HepG2 (cell line): ENCODE results near the gene TLE1. TPM values are rescaled to one million over a fixed set of nuclear protein-coding genes. Genes with fewer than 3 reads are reported as not detected.

Source experiments
- ATF7 ChIP-seq, 2 experiments: fragments of 450-650 bp in 1 of 2; sonication (generic) in 1 of 2; formaldehyde crosslinking in 1 of 2; IDR thresholded peaks; 2 replicates each; pipeline versions ENCODE4 v1.4.0 to v1.6.1; 2016 to 2020; ENCODE audit warnings: antibody characterized with exemption in 1 of 2, mild to moderate bottlenecking in 1 of 2, missing genetic modification reagents in 1 of 2
- BRCA1 ChIP-seq: sonication (generic); formaldehyde crosslinking; IDR thresholded peaks from 2 replicates; pipeline ENCODE4 v1.4.0; 2020; ENCODE audit warnings: missing genetic modification reagents
- FOXK1 ChIP-seq: sonication (generic); formaldehyde crosslinking; IDR thresholded peaks from 2 replicates; pipeline ENCODE4 v1.4.0; 2020; ENCODE audit warnings: low read depth, missing genetic modification reagents, borderline replicate concordance
- HNRNPLL ChIP-seq: fragments of 200-400 bp; formaldehyde crosslinking; IDR thresholded peaks from 2 replicates; pipeline ENCODE4 v1.6.1; 2017; ENCODE audit warnings: mild to moderate bottlenecking, low read depth, low read length; ENCODE audit not compliant: poor library complexity, severe bottlenecking
- JARID2 ChIP-seq: sonication (generic); formaldehyde crosslinking; IDR thresholded peaks from 2 replicates; pipeline ENCODE4 v1.8.1; 2023; ENCODE audit warnings: missing genetic modification reagents, inconsistent platforms; ENCODE audit not compliant: insufficient replicate concordance
- MAZ ChIP-seq, 2 experiments: sonication (generic) in 1 of 2; formaldehyde crosslinking in 1 of 2; IDR thresholded peaks; 2 replicates each; pipeline versions ENCODE4 v1.5.0 to v1.6.1; 2012 to 2020; ENCODE audit warnings: low read depth in 2 of 2, mild to moderate bottlenecking in 2 of 2, borderline replicate concordance in 1 of 2, improper control_type of control experiment in 1 of 2, low read length in 1 of 2, missing genetic modification reagents in 1 of 2, moderate library complexity in 1 of 2
- MBNL3 ChIP-seq: fragments of 250-450 bp; sonication (Bioruptor Pico); conservative IDR thresholded peaks from 2 replicates; pipeline ENCODE4 v1.8.0; 2022; ENCODE audit warnings: mild to moderate bottlenecking, inconsistent platforms
- MEF2D ChIP-seq: sonication (generic); formaldehyde crosslinking; IDR thresholded peaks from 2 replicates; pipeline ENCODE4 v1.5.1; 2020; ENCODE audit warnings: mild to moderate bottlenecking, missing genetic modification reagents
- MEIS2 ChIP-seq: sonication (generic); formaldehyde crosslinking; IDR thresholded peaks from 2 replicates; pipeline ENCODE4 v1.9.0; 2021; ENCODE audit warnings: mild to moderate bottlenecking, missing genetic modification reagents
- NAIF1 ChIP-seq: sonication (generic); formaldehyde crosslinking; IDR thresholded peaks from 2 replicates; pipeline ENCODE4 v1.5.0; 2020; ENCODE audit warnings: mild to moderate bottlenecking, missing genetic modification reagents, borderline replicate concordance
- NFKB2 ChIP-seq: sonication (generic); formaldehyde crosslinking; IDR thresholded peaks from 2 replicates; pipeline ENCODE4 v1.4.0; 2020; ENCODE audit warnings: missing genetic modification reagents, borderline replicate concordance
- RXRB ChIP-seq: IDR thresholded peaks from 2 replicates; pipeline ENCODE4 v1.6.1; 2016; ENCODE audit warnings: borderline replicate concordance, missing genetic modification reagents, missing compliant biosample characterization
- TCF12 ChIP-seq, 2 experiments: fragments of 450-650 bp in 1 of 2; sonication (generic) in 1 of 2; formaldehyde crosslinking in 1 of 2; IDR thresholded peaks; 2 replicates each; pipeline versions ENCODE4 v1.6.1 to v1.8.0; 2017 to 2022; ENCODE audit warnings: antibody characterized with exemption in 1 of 2, mild to moderate bottlenecking in 1 of 2, missing genetic modification reagents in 1 of 2, moderate library complexity in 1 of 2
- ZGPAT ChIP-seq: IDR thresholded peaks from 2 replicates; pipeline ENCODE4 v1.6.1; 2016; ENCODE audit warnings: mild to moderate bottlenecking
- ZNF24 ChIP-seq: fragments of 450-650 bp; IDR thresholded peaks from 2 replicates; pipeline ENCODE4 v1.6.1; 2017; ENCODE audit warnings: antibody characterized with exemption, mild to moderate bottlenecking
- ZNF383 ChIP-seq: sonication (generic); formaldehyde crosslinking; IDR thresholded peaks from 2 replicates; pipeline ENCODE4 v1.4.0; 2020; ENCODE audit warnings: missing genetic modification reagents, mild to moderate bottlenecking, borderline replicate concordance
- ZNF543 ChIP-seq: sonication (generic); formaldehyde crosslinking; IDR thresholded peaks from 2 replicates; pipeline ENCODE4 v1.4.0; 2020; ENCODE audit warnings: mild to moderate bottlenecking, missing genetic modification reagents
- ZNF552 ChIP-seq: sonication (generic); formaldehyde crosslinking; IDR thresholded peaks from 2 replicates; pipeline ENCODE4 v1.9.0; 2022; ENCODE audit warnings: missing genetic modification reagents, mild to moderate bottlenecking, borderline replicate concordance
- ZNF710 ChIP-seq: sonication (generic); formaldehyde crosslinking; IDR thresholded peaks from 2 replicates; pipeline ENCODE4 v1.5.0; 2020; ENCODE audit warnings: mild to moderate bottlenecking, missing genetic modification reagents, borderline replicate concordance
- polyA plus RNA-seq, 8 experiments: library from polyadenylated mRNA; depleted of rRNA in 3 of 8; stranded (reverse) in 7 of 8; unstranded in 1 of 8; fragments of >200 nt; fragmentation: Illumina TruSeq in 4 of 8; extraction: Trizol in 4 of 8; gene quantifications; 2 replicates each; pipeline versions ENCODE4 v1.2.1 to v1.2.3, GENCODE V29; 2011 to 2016; ENCODE audit warnings: low read depth in 4 of 8, missing spikeins in 1 of 8, mixed read lengths in 1 of 8; ENCODE audit not compliant: insufficient read depth in 1 of 8
- total RNA-seq, 5 experiments: library from RNA; depleted of rRNA; stranded (reverse); fragments of >200 nt; fragmentation: Illumina TruSeq; extraction: Trizol; gene quantifications; 2 replicates each; pipeline ENCODE4 v1.2.3, GENCODE V29; 2016; ENCODE audit warnings: low read depth in 1 of 5
- TF ChIP-seq, protein P1 (sequence below): IDR thresholded peaks from 2 replicates; pipeline ENCODE4 v1.6.1; 2016
- TF ChIP-seq, protein P2 (sequence below): sonication (generic); formaldehyde crosslinking; IDR thresholded peaks from 2 replicates; pipeline ENCODE4 v1.5.0; 2020; ENCODE audit warnings: missing genetic modification reagents

Gene TLE1
- total and polyA plus RNA-seq, 2 of the 13 experiments (the other 11 are each of a cell fraction or from before 2014, with no cell fraction given): 35.9 to 109 TPM

GRCh38 chr9:81689343-81690175 is at the start of gene TLE1 (continued):
- TF ChIP-seq ATF7 (IDR thresholded peaks at IDR 0.05) (no peak), ATF7 (CRISPR knock-in tag; IDR thresholded peaks at IDR 0.05) (no peak), RXRB (peak; percentile 13; the same call in 1 of the 2 replicates), MEIS2 (peak; percentile 100), ZNF24 (no peak), ZNF383 (CRISPR knock-in tag) (no peak), ZGPAT (CRISPR knock-in tag) (peak; percentile 67), MBNL3 (CRISPR knock-in tag) (no peak), NFKB2 (CRISPR knock-in tag) (peak; percentile 73; the same call in 1 of the 2 replicates), HNRNPLL (peak; percentile 81), NAIF1 (CRISPR knock-in tag) (no peak), MAZ (IDR thresholded peaks at IDR 0.05; ENCODE audit: borderline replicate concordance, low read depth, low read length) (peak; percentile 92), MAZ (CRISPR knock-in tag; IDR thresholded peaks at IDR 0.05; ENCODE audit: low read depth) (peak; percentile 95), BRCA1 (CRISPR knock-in tag) (0 out of 2 replicates have a peak, but pooled peaks have one; percentile 42), FOXK1 (CRISPR knock-in tag) (peak; percentile 59; the same call in 1 of the 2 replicates), ZNF543 (CRISPR knock-in tag) (peak; percentile 54; the same call in 1 of the 2 replicates), ZNF552 (CRISPR knock-in tag) (no peak), MEF2D (no peak; the same call in 1 of the 2 replicates), TCF12 (IDR thresholded peaks at IDR 0.05) (no peak), TCF12 (CRISPR knock-in tag; IDR thresholded peaks at IDR 0.05) (no peak), JARID2 (CRISPR knock-in tag) (no peak), ZNF710 (CRISPR knock-in tag) (no peak; the same call in 1 of the 2 replicates)
- TF ChIP-seq, protein P1, sequence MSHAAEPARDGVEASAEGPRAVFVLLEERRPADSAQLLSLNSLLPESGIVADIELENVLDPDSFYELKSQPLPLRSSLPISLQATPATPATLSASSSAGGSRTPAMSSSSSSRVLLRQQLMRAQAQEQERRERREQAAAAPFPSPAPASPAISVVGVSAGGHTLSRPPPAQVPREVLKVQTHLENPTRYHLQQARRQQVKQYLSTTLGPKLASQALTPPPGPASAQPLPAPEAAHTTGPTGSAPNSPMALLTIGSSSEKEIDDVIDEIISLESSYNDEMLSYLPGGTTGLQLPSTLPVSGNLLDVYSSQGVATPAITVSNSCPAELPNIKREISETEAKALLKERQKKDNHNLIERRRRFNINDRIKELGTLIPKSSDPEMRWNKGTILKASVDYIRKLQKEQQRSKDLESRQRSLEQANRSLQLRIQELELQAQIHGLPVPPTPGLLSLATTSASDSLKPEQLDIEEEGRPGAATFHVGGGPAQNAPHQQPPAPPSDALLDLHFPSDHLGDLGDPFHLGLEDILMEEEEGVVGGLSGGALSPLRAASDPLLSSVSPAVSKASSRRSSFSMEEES (CRISPR knock-in tag): peak; percentile 23; the same call in 1 of the 2 replicates
- TF ChIP-seq, protein P2, sequence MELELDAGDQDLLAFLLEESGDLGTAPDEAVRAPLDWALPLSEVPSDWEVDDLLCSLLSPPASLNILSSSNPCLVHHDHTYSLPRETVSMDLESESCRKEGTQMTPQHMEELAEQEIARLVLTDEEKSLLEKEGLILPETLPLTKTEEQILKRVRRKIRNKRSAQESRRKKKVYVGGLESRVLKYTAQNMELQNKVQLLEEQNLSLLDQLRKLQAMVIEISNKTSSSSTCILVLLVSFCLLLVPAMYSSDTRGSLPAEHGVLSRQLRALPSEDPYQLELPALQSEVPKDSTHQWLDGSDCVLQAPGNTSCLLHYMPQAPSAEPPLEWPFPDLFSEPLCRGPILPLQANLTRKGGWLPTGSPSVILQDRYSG (CRISPR knock-in tag): peak; percentile 48; the same call in 1 of the 2 replicates
